Measurements from ENCODE around the gene PLA2G2C.
A peak's percentile ranks its signal among the peaks of the same experiment; 100 is the strongest.

Gene PLA2G2C

DNA sequence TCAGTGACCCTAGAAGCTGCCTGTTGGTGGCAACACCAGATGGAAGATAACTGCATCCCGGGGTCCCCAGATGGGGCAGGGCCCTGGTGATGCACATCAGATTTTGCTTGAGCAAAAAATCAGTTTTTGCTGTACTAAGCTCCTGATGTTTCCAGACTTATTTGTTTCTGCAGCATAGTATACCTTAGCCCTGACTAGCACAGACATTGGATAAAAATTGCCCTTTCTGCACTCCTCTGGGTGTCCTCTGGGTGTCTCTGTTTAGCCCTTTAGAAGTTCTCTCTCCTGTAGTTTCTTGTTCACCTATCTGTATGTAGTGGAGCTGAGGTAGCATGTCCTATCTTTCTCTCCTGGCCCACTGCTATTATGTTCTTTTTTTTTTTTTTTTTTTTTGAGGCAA lies 30.3 kb upstream of the PLA2G2C start:
- Mint-ChIP-seq H3K4me3 (no peak overlapping the region), H3K36me3 (ENCODE audit: low read depth) (no peaks in the 10 kb centered on the region), H3K27me3 (ENCODE audit: low read depth, poor library complexity) (peaks cover 41% of the 10 kb centered on the region), H3K27ac (no peak overlapping the region), H3K9me3 (no peaks in the 10 kb centered on the region), H3K4me1 (no peaks in the 10 kb centered on the region)
- TF ChIP-seq, protein P1, sequence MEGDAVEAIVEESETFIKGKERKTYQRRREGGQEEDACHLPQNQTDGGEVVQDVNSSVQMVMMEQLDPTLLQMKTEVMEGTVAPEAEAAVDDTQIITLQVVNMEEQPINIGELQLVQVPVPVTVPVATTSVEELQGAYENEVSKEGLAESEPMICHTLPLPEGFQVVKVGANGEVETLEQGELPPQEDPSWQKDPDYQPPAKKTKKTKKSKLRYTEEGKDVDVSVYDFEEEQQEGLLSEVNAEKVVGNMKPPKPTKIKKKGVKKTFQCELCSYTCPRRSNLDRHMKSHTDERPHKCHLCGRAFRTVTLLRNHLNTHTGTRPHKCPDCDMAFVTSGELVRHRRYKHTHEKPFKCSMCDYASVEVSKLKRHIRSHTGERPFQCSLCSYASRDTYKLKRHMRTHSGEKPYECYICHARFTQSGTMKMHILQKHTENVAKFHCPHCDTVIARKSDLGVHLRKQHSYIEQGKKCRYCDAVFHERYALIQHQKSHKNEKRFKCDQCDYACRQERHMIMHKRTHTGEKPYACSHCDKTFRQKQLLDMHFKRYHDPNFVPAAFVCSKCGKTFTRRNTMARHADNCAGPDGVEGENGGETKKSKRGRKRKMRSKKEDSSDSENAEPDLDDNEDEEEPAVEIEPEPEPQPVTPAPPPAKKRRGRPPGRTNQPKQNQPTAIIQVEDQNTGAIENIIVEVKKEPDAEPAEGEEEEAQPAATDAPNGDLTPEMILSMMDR (IDR thresholded peaks at IDR 0.05) = peak; percentile 14
- DNase-seq = no peak

DNA sequence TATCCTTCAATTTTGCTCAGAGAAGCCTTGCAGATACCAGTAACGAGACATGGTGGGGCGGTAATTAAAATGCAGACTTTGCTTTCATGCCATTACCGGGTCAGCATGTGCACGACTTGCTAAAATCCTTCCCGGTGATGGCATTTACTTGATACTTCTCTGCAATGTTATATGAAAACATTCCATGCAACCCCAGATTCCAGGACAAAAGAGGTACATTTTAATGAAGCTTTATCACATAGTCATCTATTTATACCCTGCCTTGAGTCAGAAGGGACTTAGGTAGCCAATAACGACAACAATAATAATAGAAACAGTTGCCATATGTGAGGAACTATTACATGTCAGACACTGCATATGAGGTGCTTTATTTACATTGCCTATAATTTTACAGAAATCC lies 29.4 kb upstream of the PLA2G2C start:
- no peak for DNase-seq
- H3K4me3 Mint-ChIP-seq = no peak overlapping the region
- H3K36me3 Mint-ChIP-seq (ENCODE audit: low read depth) = no peaks in the 10 kb centered on the region
- TF ChIP-seq, protein P1 (IDR thresholded peaks at IDR 0.05) = no peak
- H3K4me1 Mint-ChIP-seq = no peaks in the 10 kb centered on the region
- H3K27me3 Mint-ChIP-seq (ENCODE audit: low read depth, poor library complexity) = peaks cover 42% of the 10 kb centered on the region
- no peaks in the 10 kb centered on the region for H3K9me3 Mint-ChIP-seq
- H3K27ac Mint-ChIP-seq = no peak overlapping the region

DNA sequence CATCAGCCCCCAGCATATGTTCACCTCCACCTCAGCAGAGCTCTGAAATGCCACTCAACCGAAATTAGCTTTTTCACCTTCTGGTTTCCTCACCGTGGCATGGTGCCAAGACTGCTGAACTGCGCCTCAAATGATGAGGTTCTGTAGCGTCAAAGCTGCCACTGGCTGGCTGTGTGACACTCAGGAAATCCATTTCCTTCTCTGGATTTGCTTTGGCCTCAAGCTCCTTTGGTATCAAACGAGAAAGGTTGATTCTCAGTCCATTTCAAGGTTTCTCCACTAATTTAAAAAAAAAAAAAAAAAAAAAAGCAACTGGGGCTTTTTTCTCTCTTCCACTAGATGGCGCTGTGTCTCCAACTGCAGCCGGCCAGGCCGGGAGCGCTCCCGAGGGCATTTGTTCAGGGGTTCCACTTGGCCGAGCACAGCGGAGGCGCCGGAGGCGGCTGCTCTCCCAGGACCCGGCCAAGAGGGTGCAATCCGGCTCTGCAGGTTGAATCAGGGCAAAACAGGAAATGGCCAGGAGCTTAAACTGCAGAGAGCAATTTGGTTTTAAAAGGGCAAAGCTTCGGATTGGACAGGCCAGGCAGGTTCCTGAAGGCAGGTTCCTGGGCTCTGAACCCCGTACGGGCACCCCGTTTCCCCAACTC lies 26.5 kb upstream of the PLA2G2C start:
- Mint-ChIP-seq H3K4me3 (no peak overlapping the region), H3K4me1 (peaks cover 17% of the 10 kb centered on the region), H3K36me3 (ENCODE audit: low read depth) (no peaks in the 10 kb centered on the region), H3K27me3 (ENCODE audit: low read depth, poor library complexity) (peaks cover 52% of the 10 kb centered on the region), H3K9me3 (no peaks in the 10 kb centered on the region), H3K27ac (no peak overlapping the region)
- DNase-seq = peak; percentile 82
- TF ChIP-seq, protein P1 (IDR thresholded peaks at IDR 0.05) = peak; percentile 85

DNA sequence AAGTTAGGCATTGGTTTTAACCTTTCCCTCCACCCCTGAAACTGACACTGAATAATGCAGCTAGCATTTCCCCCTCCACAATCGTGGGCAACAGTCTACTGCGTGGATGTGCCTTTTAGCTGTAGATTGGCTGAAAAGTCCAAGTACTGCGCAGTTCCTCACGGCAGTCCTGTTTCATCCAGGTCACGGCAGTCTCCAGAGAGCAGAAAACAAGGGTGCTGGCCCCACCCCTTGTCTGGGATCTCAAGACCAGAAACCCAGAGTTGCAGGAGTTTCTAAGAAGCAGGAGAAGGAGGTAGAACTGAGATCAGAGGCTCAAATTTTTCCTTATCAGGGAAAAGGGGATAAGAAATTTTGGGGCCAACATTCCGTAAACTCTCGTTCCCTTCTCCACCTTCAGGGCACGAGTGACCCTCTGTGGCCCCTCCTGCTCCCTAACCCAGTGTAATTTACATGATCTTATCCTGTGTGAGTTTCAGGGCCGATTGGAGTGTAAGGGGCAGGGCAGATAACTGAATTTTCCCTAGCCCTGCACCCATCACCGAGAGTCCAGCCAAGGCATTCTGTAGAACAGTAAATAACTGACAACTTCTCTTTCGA lies 25.9 kb upstream of the PLA2G2C start:
- TF ChIP-seq, protein P1 (IDR thresholded peaks at IDR 0.05) = no peak
- peaks cover 52% of the 10 kb centered on the region for H3K27me3 Mint-ChIP-seq (ENCODE audit: low read depth, poor library complexity)
- H3K27ac Mint-ChIP-seq = no peak overlapping the region
- H3K9me3 Mint-ChIP-seq = no peaks in the 10 kb centered on the region
- H3K36me3 Mint-ChIP-seq (ENCODE audit: low read depth) = no peaks in the 10 kb centered on the region
- no peak for DNase-seq
- no peak overlapping the region for H3K4me3 Mint-ChIP-seq
- H3K4me1 Mint-ChIP-seq = peaks cover 18% of the 10 kb centered on the region

DNA sequence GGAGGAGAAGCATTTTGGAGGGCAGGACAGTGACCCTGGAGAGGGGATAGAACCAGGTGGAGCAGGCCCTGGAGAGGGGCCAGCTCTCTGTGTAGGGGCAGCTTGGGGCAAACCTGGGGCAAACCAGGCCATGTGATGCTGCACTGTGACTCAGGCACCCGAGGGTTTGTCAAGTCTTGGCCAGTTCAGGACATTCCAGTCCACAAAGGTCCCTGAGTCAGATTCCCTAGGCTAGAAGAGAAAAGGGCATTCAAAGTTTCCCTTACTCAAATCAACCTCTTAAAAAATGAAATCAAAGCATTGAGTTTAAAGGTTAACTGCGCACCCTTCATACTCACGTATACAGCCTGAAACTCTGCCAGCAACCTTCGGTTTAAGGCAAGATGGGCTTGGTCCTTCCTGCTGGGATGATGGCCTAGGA lies 25.2 kb upstream of the PLA2G2C start:
- Mint-ChIP-seq H3K36me3 (ENCODE audit: low read depth) (no peaks in the 10 kb centered on the region), H3K9me3 (no peaks in the 10 kb centered on the region), H3K27ac (no peak overlapping the region), H3K27me3 (ENCODE audit: low read depth, poor library complexity) (peaks cover 52% of the 10 kb centered on the region), H3K4me3 (no peak overlapping the region), H3K4me1 (peaks cover 18% of the 10 kb centered on the region)
- TF ChIP-seq, protein P1 (IDR thresholded peaks at IDR 0.05) = no peak
- DNase-seq = no peak
